CD4-positive, alpha-beta T cell (primary cell): ENCODE results near the gene CXCL14. TPM values are rescaled to one million over a fixed set of nuclear protein-coding genes. Genes with fewer than 3 reads are reported as not detected.
"Not testable (repeated sequence)": the region's sequence is repeated elsewhere in the genome, so short reads cannot be mapped to it uniquely, and the experiment has no call there.

Source experiments
- ATAC-seq: fragments of 200-7000 bp; cut with Tn5 transposase; one replicate; pipeline ENCODE4 v1.10.0; 2022; ENCODE audit warnings: mild to moderate bottlenecking; ENCODE audit not compliant: poor library complexity
- CTCF ChIA-PET: fragments of 350-600 bp; sonication (Branson Sonifier 250); formaldehyde crosslinking; loops from one replicate; lab custom pipeline; 2021; ENCODE audit warnings: antibody characterized with exemption, inconsistent platforms; lab: Charles Lee
- POLR2A ChIA-PET: fragments of 350-600 bp; sonication (Branson Sonifier 250); formaldehyde crosslinking; loops from one replicate; lab custom pipeline; 2021; ENCODE audit warnings: antibody characterized with exemption, inconsistent platforms; lab: Charles Lee
- DNase-seq, 14 experiments: peaks; one replicate each; pipeline ENCODE4 v3.0.0-alpha.2; 2013 to 2020; ENCODE audit warnings: mixed read lengths in 2 of 14
- H3K27ac ChIP-seq, 2 donors: one replicate each; pipeline versions ENCODE4 v1.5.1 to v1.7.0; 2013; ENCODE audit warnings: low read length in 2 of 2, low read depth in 1 of 2, mild to moderate bottlenecking in 1 of 2
- H3K27me3 ChIP-seq, 2 experiments: 1 replicate in 1 of 2; 2 replicates in 1 of 2; pipeline versions ENCODE4 v1.6.1 to v1.7.0; 2013; ENCODE audit warnings: low read length in 2 of 2, control low read depth in 1 of 2, mild to moderate bottlenecking in 1 of 2, moderate library complexity in 1 of 2; ENCODE audit not compliant: insufficient read depth in 2 of 2, control insufficient read depth in 1 of 2
- H3K36me3 ChIP-seq: one replicate; pipeline ENCODE4 v1.6.1; 2013; ENCODE audit warnings: low read length, control low read depth; ENCODE audit not compliant: insufficient read depth
- H3K4me1 ChIP-seq: one replicate; pipeline ENCODE4 v1.6.1; 2013; ENCODE audit warnings: low read length, control low read depth; ENCODE audit not compliant: insufficient read depth
- H3K4me3 ChIP-seq: one replicate; pipeline ENCODE4 v1.5.1; 2013; ENCODE audit warnings: mild to moderate bottlenecking, low read length, moderate library complexity
- H3K9me3 ChIP-seq, 2 experiments: 1 replicate in 1 of 2; 2 replicates in 1 of 2; pipeline versions ENCODE4 v1.6.1 to v1.7.0; 2013; ENCODE audit warnings: low read length in 2 of 2, mild to moderate bottlenecking in 2 of 2, control low read depth in 1 of 2, moderate library complexity in 1 of 2; ENCODE audit not compliant: control insufficient read depth in 1 of 2, insufficient read depth in 1 of 2
- H3K27ac Mint-ChIP-seq: one replicate; pipeline ENCODE4 v1.8.0; 2020; ENCODE audit warnings: mixed read lengths
- H3K27me3 Mint-ChIP-seq: one replicate; pipeline ENCODE4 v1.8.0; 2021; ENCODE audit warnings: mixed read lengths
- H3K36me3 Mint-ChIP-seq: one replicate; pipeline ENCODE4 v1.8.0; 2021; ENCODE audit warnings: low read depth, mixed read lengths
- H3K4me1 Mint-ChIP-seq: one replicate; pipeline ENCODE4 v1.8.0; 2021; ENCODE audit warnings: low read depth, mixed read lengths
- H3K4me3 Mint-ChIP-seq: one replicate; pipeline ENCODE4 v1.8.0; 2020; ENCODE audit warnings: mild to moderate bottlenecking, mixed read lengths
- H3K9me3 Mint-ChIP-seq: one replicate; pipeline ENCODE4 v1.8.0; 2020; ENCODE audit warnings: mixed read lengths
- CTCF ChIP-seq: fragments of 200-600 bp; IDR thresholded peaks from one replicate; pipeline ENCODE4 v1.8.0; 2022; ENCODE audit warnings: antibody characterized with exemption, mild to moderate bottlenecking
- intact Hi-C, 2 experiments: fragments of 100-400 bp; cut with DNase I in 1 of 2; cut with micrococcal nuclease in 1 of 2; formaldehyde crosslinking; loops; one replicate each; pipeline versions ENCODE4 v1.15.1 to v1.9.0; 2023 to 2025; cut with DNase I, micrococcal nuclease
- total RNA-seq, 174 experiments: library from RNA in 2 of 174; stranded (reverse) in 2 of 174; gene quantifications; one replicate each; pipeline ENCODE4 v1.2.3 and lab custom pipeline; 2021 to 2026

The CXCL14 gene
- total RNA-seq, 2 experiments from 2014 or later = not detected

DNA sequence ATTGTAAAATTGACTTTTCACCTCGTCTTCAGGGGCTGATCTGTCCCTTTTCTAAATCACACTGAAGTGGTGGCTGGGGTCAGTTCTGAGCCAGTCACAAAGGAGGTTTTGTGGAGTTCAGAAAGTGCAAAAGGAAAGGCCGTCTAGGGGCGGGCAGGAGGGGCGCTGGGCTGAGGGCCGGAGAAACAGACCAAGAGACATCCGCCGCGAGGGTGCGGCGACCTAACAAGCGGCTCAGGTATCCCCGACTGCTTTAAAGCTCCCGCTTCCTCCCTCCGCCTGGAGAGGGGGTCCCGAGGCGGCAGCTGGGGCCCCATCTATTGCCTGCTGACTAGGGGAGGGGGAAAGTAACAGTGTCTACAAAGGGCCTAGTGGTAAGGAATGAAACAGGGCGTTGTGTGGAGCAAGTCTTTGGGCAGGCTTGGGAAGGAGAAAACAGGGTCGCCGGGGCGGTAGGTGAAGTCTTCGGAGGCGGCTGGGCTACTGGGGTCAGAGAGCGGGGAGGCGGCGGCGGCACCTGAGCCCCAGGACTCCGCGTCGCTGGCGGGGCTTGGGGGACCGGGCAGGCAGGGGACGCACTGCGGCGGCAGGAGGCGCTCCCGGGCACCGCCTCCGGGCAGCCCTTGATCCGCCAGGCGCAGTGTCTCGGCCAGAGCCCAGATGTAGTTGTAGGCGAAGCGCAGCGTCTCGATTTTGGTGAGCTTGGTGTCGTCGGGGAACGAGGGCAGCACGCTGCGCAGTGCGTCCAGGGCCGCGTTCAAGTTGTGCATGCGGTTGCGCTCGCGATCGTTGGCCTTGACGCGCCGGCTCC, 44.0 kb downstream of the CXCL14 start:
- no peaks in the 10 kb centered on the region for H3K36me3 ChIP-seq
- H3K4me3 ChIP-seq = no peak overlapping the region
- Mint-ChIP-seq H3K4me3 (no peak overlapping the region), H3K27ac (no peak overlapping the region), H3K27me3 (peaks cover 90% of the 10 kb centered on the region), H3K9me3 (no peaks in the 10 kb centered on the region), H3K4me1 (no peaks in the 10 kb centered on the region), H3K36me3 (no peaks in the 10 kb centered on the region)
- H3K27me3 ChIP-seq = peaks cover 63 to 66% of the 10 kb centered on the region in 2 experiments
- no peak for TF ChIP-seq CTCF
- intact Hi-C loops = no loop called here
- DNase-seq = no peak
- no peak for ATAC-seq
- CTCF ChIA-PET = no interaction called here
- no peak overlapping the region for H3K27ac ChIP-seq
- peaks cover 2% of the 10 kb centered on the region for H3K4me1 ChIP-seq
- no peaks in the 10 kb centered on the region for H3K9me3 ChIP-seq
- POLR2A ChIA-PET = no interaction called here

DNA sequence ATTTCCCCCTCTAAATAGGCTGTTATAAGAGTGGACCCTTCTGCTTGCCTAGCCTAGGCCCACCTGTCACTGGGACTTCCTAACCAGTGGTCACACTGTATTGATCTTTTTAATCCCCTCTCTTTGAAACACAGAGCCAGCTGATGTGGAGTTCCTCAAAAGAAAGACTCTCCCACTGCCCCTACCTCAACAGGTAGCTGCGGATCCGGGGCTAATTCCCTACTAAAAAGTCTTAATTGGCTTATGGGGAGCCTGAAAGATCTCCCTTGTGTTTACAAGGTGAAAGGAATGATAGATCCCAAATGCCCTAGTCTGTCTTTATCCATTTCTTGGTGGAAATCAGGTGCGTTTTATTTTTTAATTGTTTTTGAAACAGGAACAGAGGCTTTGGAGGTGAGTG, 45.0 kb downstream of the CXCL14 start:
- H3K4me3 ChIP-seq = no peak overlapping the region
- ChIA-PET CTCF (no interaction called here), POLR2A (no interaction called here)
- H3K9me3 ChIP-seq = no peaks in the 10 kb centered on the region
- H3K27me3 ChIP-seq = peaks cover 58 to 62% of the 10 kb centered on the region in 2 experiments
- intact Hi-C loops = no loop called here
- peaks cover 82% of the 10 kb centered on the region for H3K27me3 Mint-ChIP-seq
- H3K4me3 Mint-ChIP-seq = no peak overlapping the region
- no peak for DNase-seq
- H3K36me3 Mint-ChIP-seq = no peaks in the 10 kb centered on the region
- no peak overlapping the region for H3K27ac ChIP-seq
- H3K9me3 Mint-ChIP-seq = no peaks in the 10 kb centered on the region
- no peaks in the 10 kb centered on the region for H3K36me3 ChIP-seq
- no peak for TF ChIP-seq CTCF
- no peak overlapping the region for H3K27ac Mint-ChIP-seq
- no peak for ATAC-seq
- peaks cover 2% of the 10 kb centered on the region for H3K4me1 ChIP-seq
- no peaks in the 10 kb centered on the region for H3K4me1 Mint-ChIP-seq

DNA sequence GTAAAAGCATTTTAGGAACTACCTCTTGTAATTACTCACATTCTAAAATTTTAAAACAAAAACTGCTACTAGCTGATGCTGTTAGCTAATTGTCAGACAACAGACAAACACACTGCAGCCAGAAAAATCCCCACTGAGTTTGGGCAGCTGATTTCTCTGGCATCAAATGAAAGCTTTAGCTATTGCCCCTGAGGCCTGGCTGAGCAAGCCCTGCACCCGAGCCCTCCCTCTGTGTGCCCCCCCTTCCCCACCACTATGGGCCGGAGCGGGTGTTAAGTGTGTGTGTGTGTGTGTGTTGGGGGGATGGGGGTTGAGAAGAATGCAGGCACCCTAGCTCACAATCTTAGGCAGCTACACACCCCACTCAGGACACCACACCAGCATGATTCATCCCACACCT, 45.5 kb downstream of the CXCL14 start:
- no peak overlapping the region for H3K4me3 ChIP-seq
- ChIA-PET CTCF (no interaction called here), POLR2A (no interaction called here)
- no peaks in the 10 kb centered on the region for H3K36me3 Mint-ChIP-seq
- DNase-seq (no peak), ATAC-seq (no peak)
- TF ChIP-seq CTCF = no peak
- no peaks in the 10 kb centered on the region for H3K4me1 Mint-ChIP-seq
- peaks cover 79% of the 10 kb centered on the region for H3K27me3 Mint-ChIP-seq
- peaks cover 56 to 57% of the 10 kb centered on the region in 2 experiments for H3K27me3 ChIP-seq
- peaks cover 2% of the 10 kb centered on the region for H3K4me1 ChIP-seq
- H3K4me3 Mint-ChIP-seq = no peak overlapping the region
- H3K9me3 ChIP-seq = no peaks in the 10 kb centered on the region
- intact Hi-C loops = no loop called here
- no peak overlapping the region for H3K27ac ChIP-seq
- no peaks in the 10 kb centered on the region for H3K9me3 Mint-ChIP-seq
- no peak overlapping the region for H3K27ac Mint-ChIP-seq
- no peaks in the 10 kb centered on the region for H3K36me3 ChIP-seq

- ATAC-seq, H3K27ac Mint-ChIP-seq, H3K4me3 Mint-ChIP-seq, H3K4me1 Mint-ChIP-seq, intact Hi-C loops, H3K36me3 ChIP-seq, H3K4me1 ChIP-seq, CTCF ChIA-PET, DNase-seq, H3K4me3 ChIP-seq, H3K36me3 Mint-ChIP-seq, POLR2A ChIA-PET, H3K9me3 ChIP-seq, H3K9me3 Mint-ChIP-seq, H3K27ac ChIP-seq: not testable (repeated sequence)
- H3K27me3 ChIP-seq = peaks cover 41% of the 10 kb centered on the region in 2 experiments
- H3K27me3 Mint-ChIP-seq = peaks cover 86% of the 10 kb centered on the region
These were observed 49.2 kb downstream of the CXCL14 start for GRCh38 chr5:135529576-135529975.
